WTC11 (cell line): Measurements from ENCODE around the gene OGDHL.

Source experiments
- CREB1 ChIP-seq: sonication (generic); formaldehyde crosslinking; IDR thresholded peaks from 2 replicates; pipeline ENCODE4 v1.8.0; 2023; ENCODE audit warnings: mild to moderate bottlenecking, missing genetic modification reagents
- CTCF ChIP-seq: fragments of 200-600 bp; IDR thresholded peaks from 2 replicates; pipeline ENCODE4 v1.8.0; 2022; ENCODE audit warnings: antibody characterized with exemption
- E2F1 ChIP-seq: sonication (generic); formaldehyde crosslinking; IDR thresholded peaks from 2 replicates; pipeline ENCODE4 v1.8.0; 2022; ENCODE audit warnings: mild to moderate bottlenecking, missing genetic modification reagents
- ESRRA ChIP-seq: sonication (generic); formaldehyde crosslinking; IDR thresholded peaks from 2 replicates; pipeline ENCODE4 v1.8.1; 2022; ENCODE audit warnings: mild to moderate bottlenecking, missing genetic modification reagents, borderline replicate concordance
- HMGXB4 ChIP-seq: sonication (generic); formaldehyde crosslinking; IDR thresholded peaks from 2 replicates; pipeline ENCODE4 v1.8.1; 2023; ENCODE audit warnings: mild to moderate bottlenecking, moderate library complexity, missing genetic modification reagents
- MAX ChIP-seq: sonication (generic); formaldehyde crosslinking; IDR thresholded peaks from 2 replicates; pipeline ENCODE4 v1.8.0; 2022; ENCODE audit warnings: mild to moderate bottlenecking, missing genetic modification reagents
- SMAD4 ChIP-seq: sonication (generic); formaldehyde crosslinking; IDR thresholded peaks from 2 replicates; pipeline ENCODE4 v1.8.0; 2022; ENCODE audit warnings: mild to moderate bottlenecking, missing genetic modification reagents
- ZNF138 ChIP-seq: sonication (generic); formaldehyde crosslinking; conservative IDR thresholded peaks from 2 replicates; pipeline ENCODE4 v1.8.1; 2022; ENCODE audit warnings: mild to moderate bottlenecking, moderate library complexity, missing genetic modification reagents

- TF ChIP-seq CTCF (no peak), SMAD4 (CRISPR knock-in tag) (no peak), ZNF138 (CRISPR knock-in tag) (no peak), ESRRA (CRISPR knock-in tag) (no peak), HMGXB4 (CRISPR knock-in tag) (no peak), MAX (CRISPR knock-in tag) (no peak), E2F1 (CRISPR knock-in tag) (no peak), CREB1 (no peak)
These were observed 28.3 kb downstream of the OGDHL start for GRCh38 chr10:49733866-49734265.
